IMR-90 (cell line): ENCODE results near the gene KRT71. TPM values are rescaled to one million over a fixed set of nuclear protein-coding genes. Genes with fewer than 3 reads are reported as not detected.

Experiments
- ATAC-seq: fragments of 200-7000 bp; cut with Tn5 transposase; 2 replicates; pipeline ENCODE4 v1.9.1; 2020; ENCODE audit warnings: low read depth, mild to moderate bottlenecking, moderate library complexity
- BruUV-seq: library from RNA; stranded (reverse); fragments of 400-500 nt; replicated peaks from 2 replicates; lab custom pipeline; 2021; lab: Mats Ljungman, UMichigan
- CTCF ChIA-PET: fragments of 300-600 bp; formaldehyde crosslinking; extraction: SDS; loops from one replicate; lab custom pipeline; 2021; ENCODE audit warnings: antibody characterized with exemption; lab: Yijun Ruan, JAX
- POLR2A ChIA-PET: fragments of 300-600 bp; sonication (Branson Sonifier 250); formaldehyde crosslinking; loops from one replicate; lab custom pipeline; 2022; ENCODE audit warnings: antibody characterized with exemption; ENCODE audit not compliant: unreplicated experiment; lab: Charles Lee
- DNase-seq: peaks from one replicate; pipeline ENCODE4 v3.0.0; 2013
- H2AFZ ChIP-seq: replicated peaks from 2 replicates; pipeline ENCODE3; 2013; ENCODE audit warnings: low read length, mild to moderate bottlenecking; ENCODE audit not compliant: poor library complexity
- H2AK5ac ChIP-seq: 2 replicates; pipeline ENCODE4 v1.6.1; 2013; ENCODE audit warnings: low read depth, low read length, inconsistent platforms
- H2AK9ac ChIP-seq: replicated peaks from 2 replicates; pipeline ENCODE3; 2013; ENCODE audit warnings: mild to moderate bottlenecking, low read depth, low read length, moderate library complexity; ENCODE audit not compliant: poor library complexity
- H2BK120ac ChIP-seq: 2 replicates; pipeline ENCODE4 v1.6.1; 2013; ENCODE audit warnings: low read depth, low read length, inconsistent platforms
- H2BK15ac ChIP-seq: 3 replicates; pipeline ENCODE4 v1.6.1; 2013; ENCODE audit warnings: low read depth, low read length, inconsistent platforms
- H2BK20ac ChIP-seq: 2 replicates; pipeline ENCODE4 v1.6.1; 2013; ENCODE audit warnings: low read depth, mild to moderate bottlenecking, inconsistent platforms, low read length, moderate library complexity
- H2BK5ac ChIP-seq: 2 replicates; pipeline ENCODE4 v1.6.1; 2013; ENCODE audit warnings: mild to moderate bottlenecking, low read depth, low read length, inconsistent platforms; ENCODE audit not compliant: poor library complexity, severe bottlenecking
- H3K14ac ChIP-seq: replicated peaks from 2 replicates; pipeline ENCODE4 v1.6.1; 2013; ENCODE audit warnings: low read depth, low read length, inconsistent platforms
- H3K18ac ChIP-seq: 2 replicates; pipeline ENCODE4 v1.6.1; 2013; ENCODE audit warnings: low read depth, low read length, control low read depth
- H3K23ac ChIP-seq: 2 replicates; pipeline ENCODE4 v1.6.1; 2013; ENCODE audit warnings: low read depth, low read length, inconsistent platforms
- H3K27ac ChIP-seq: 2 replicates; pipeline ENCODE4 v1.5.1; 2013; ENCODE audit warnings: mild to moderate bottlenecking, control low read depth, low read length; ENCODE audit not compliant: insufficient read depth
- H3K27me3 ChIP-seq: 2 replicates; pipeline ENCODE4 v1.6.1; 2013; ENCODE audit warnings: low read length; ENCODE audit not compliant: control insufficient read depth, insufficient read depth
- H3K36me3 ChIP-seq: 2 replicates; pipeline ENCODE4 v1.6.1; 2013; ENCODE audit warnings: low read length, mixed read lengths; ENCODE audit not compliant: control insufficient read depth, insufficient read depth
- H3K4ac ChIP-seq: 2 replicates; pipeline ENCODE4 v1.6.1; 2013; ENCODE audit warnings: low read depth, low read length, inconsistent platforms
- H3K4me1 ChIP-seq: 2 replicates; pipeline ENCODE4 v1.6.1; 2013; ENCODE audit warnings: low read length, mixed read lengths; ENCODE audit not compliant: control insufficient read depth, insufficient read depth
- H3K4me2 ChIP-seq: 2 replicates; pipeline ENCODE4 v1.6.1; 2013; ENCODE audit warnings: low read depth, mild to moderate bottlenecking, control low read depth, low read length, moderate library complexity
- H3K4me3 ChIP-seq: 2 replicates; pipeline ENCODE4 v1.5.1; 2013; ENCODE audit warnings: low read depth, mild to moderate bottlenecking, control low read depth, low read length, moderate library complexity; ENCODE audit not compliant: insufficient read depth
- H3K56ac ChIP-seq: 2 replicates; pipeline ENCODE4 v1.6.1; 2013; ENCODE audit warnings: low read length, inconsistent platforms; ENCODE audit not compliant: insufficient read depth; ENCODE audit errors: extremely low read depth
- H3K79me1 ChIP-seq, 2 experiments: 2 replicates each; pipeline ENCODE4 v1.6.1; 2013; ENCODE audit warnings: low read length in 2 of 2, inconsistent platforms in 1 of 2, low read depth in 1 of 2
- H3K9ac ChIP-seq: 2 replicates; pipeline ENCODE4 v1.6.1; 2013; ENCODE audit warnings: low read depth, low read length, control low read depth
- H3K9me1 ChIP-seq: 2 replicates; pipeline ENCODE4 v1.6.1; 2013; ENCODE audit warnings: low read length, inconsistent platforms; ENCODE audit not compliant: insufficient read depth
- H3K9me3 ChIP-seq: 2 replicates; pipeline ENCODE4 v1.6.1; 2013; ENCODE audit warnings: low read length; ENCODE audit not compliant: control insufficient read depth, insufficient read depth
- H4K20me1 ChIP-seq: 2 replicates; pipeline ENCODE4 v1.6.1; 2013; ENCODE audit warnings: low read length, inconsistent platforms; ENCODE audit not compliant: insufficient read depth
- H4K5ac ChIP-seq: 2 replicates; pipeline ENCODE4 v1.6.1; 2013; ENCODE audit warnings: mild to moderate bottlenecking, low read depth, low read length, control low read depth
- H4K8ac ChIP-seq, 2 experiments: 2 replicates each; pipeline ENCODE4 v1.6.1; 2013; ENCODE audit warnings: low read depth in 2 of 2, low read length in 2 of 2, control low read depth in 1 of 2, inconsistent platforms in 1 of 2
- H4K91ac ChIP-seq: 2 replicates; pipeline ENCODE4 v1.6.1; 2013; ENCODE audit warnings: low read depth, low read length, inconsistent platforms; ENCODE audit not compliant: insufficient read depth
- BHLHE40 ChIP-seq: fragments of 150-350 bp; IDR thresholded peaks from 2 replicates; pipeline ENCODE4 v1.6.1; 2016; ENCODE audit warnings: mild to moderate bottlenecking, low read depth, low read length
- CEBPB ChIP-seq: IDR thresholded peaks from 2 replicates; pipeline ENCODE4 v1.6.1; 2012; ENCODE audit warnings: low read depth, low read length, improper control_type of control experiment
- CHD1 ChIP-seq: IDR thresholded peaks from 2 replicates; pipeline ENCODE4 v1.6.1; 2012; ENCODE audit warnings: low read depth, low read length, improper control_type of control experiment
- CTCF ChIP-seq: conservative IDR thresholded peaks from 2 replicates; pipeline ENCODE4 v1.5.1; 2012; ENCODE audit warnings: mild to moderate bottlenecking, low read depth, low read length, improper control_type of control experiment
- ELK1 ChIP-seq: fragments of 150-350 bp; IDR thresholded peaks from 2 replicates; pipeline ENCODE4 v1.6.1; 2016; ENCODE audit warnings: low read depth, mild to moderate bottlenecking, low read length, moderate library complexity, borderline replicate concordance
- FOS ChIP-seq: fragments of 150-350 bp; IDR thresholded peaks from 2 replicates; pipeline ENCODE4 v1.6.1; 2016; ENCODE audit warnings: low read depth, low read length
- MAFK ChIP-seq: IDR thresholded peaks from 2 replicates; pipeline ENCODE4 v1.6.1; 2012; ENCODE audit warnings: low read depth, low read length, improper control_type of control experiment
- MAZ ChIP-seq: IDR thresholded peaks from 2 replicates; pipeline ENCODE4 v1.6.1; 2012; ENCODE audit warnings: low read depth, mild to moderate bottlenecking, low read length, improper control_type of control experiment, moderate library complexity, borderline replicate concordance
- MXI1 ChIP-seq: IDR thresholded peaks from 2 replicates; pipeline ENCODE4 v1.6.1; 2012; ENCODE audit warnings: low read depth, mild to moderate bottlenecking, low read length, moderate library complexity, borderline replicate concordance
- NFE2L2 ChIP-seq: fragments of 150-350 bp; IDR thresholded peaks from 2 replicates; pipeline ENCODE4 v1.6.1; 2016; ENCODE audit warnings: low read depth, mild to moderate bottlenecking, low read length
- POLR2A ChIP-seq: IDR thresholded peaks from 2 replicates; pipeline ENCODE4 v1.6.1; 2012; ENCODE audit warnings: mild to moderate bottlenecking, low read depth, low read length
- RAD21 ChIP-seq: IDR thresholded peaks from 2 replicates; pipeline ENCODE4 v1.6.1; 2012; ENCODE audit warnings: low read length, improper control_type of control experiment
- RCOR1 ChIP-seq: IDR thresholded peaks from 2 replicates; pipeline ENCODE4 v1.6.1; 2012; ENCODE audit warnings: mild to moderate bottlenecking, low read length, improper control_type of control experiment; ENCODE audit not compliant: insufficient replicate concordance
- RFX5 ChIP-seq: IDR thresholded peaks from 2 replicates; pipeline ENCODE4 v1.8.0; 2012; ENCODE audit warnings: low read depth, mild to moderate bottlenecking, low read length, moderate library complexity
- SMC3 ChIP-seq: fragments of 150-350 bp; IDR thresholded peaks from 2 replicates; pipeline ENCODE4 v1.6.1; 2016; ENCODE audit warnings: low read depth, mild to moderate bottlenecking, antibody characterized with exemption, low read length, moderate library complexity
- USF2 ChIP-seq: fragments of 150-350 bp; IDR thresholded peaks from 2 replicates; pipeline ENCODE4 v1.6.1; 2017; ENCODE audit warnings: mild to moderate bottlenecking, antibody characterized with exemption, low read length, low read depth
- WGBS, 2 experiments: methylation state at CpG; one replicate each; pipeline versions ENCODE4 v1.1.5 to v1.1.7; 2013; ENCODE audit warnings: missing lambda C conversion rate in 2 of 2; ENCODE audit not compliant: insufficient read length in 1 of 2; ENCODE audit errors: extremely low coverage in 2 of 2; 5-methylcytosine and 5-hydroxymethylcytosine counted together
- dilution Hi-C: fragments of 300-500 bp; cut with HindIII; formaldehyde crosslinking; loops from one replicate; pipeline ENCODE4 v1.14.3; 2018; ENCODE audit warnings: low sequenced_read_pairs; ENCODE audit not compliant: unreplicated experiment
- in situ Hi-C: fragments of 300-500 bp; cut with MboI; formaldehyde crosslinking; loops from 3 replicates; pipeline ENCODE4 v1.14.3; 2019; ENCODE audit warnings: low sequenced_read_pairs, inconsistent platforms, mixed read lengths
- intact Hi-C: fragments of 100-400 bp; cut with micrococcal nuclease; formaldehyde crosslinking; loops from 2 replicates; pipeline ENCODE4 v1.10.0; 2022
- polyA plus RNA-seq, 3 experiments: library from polyadenylated mRNA; depleted of rRNA; stranded (reverse); fragments of >200 nt; gene quantifications; 2 replicates each; pipeline ENCODE4 v1.2.3, GENCODE V29; 2012; ENCODE audit warnings: low replicate concordance in 1 of 3
- total RNA-seq: library from RNA; depleted of rRNA; stranded (reverse); fragments of >200 nt; gene quantifications from 2 replicates; pipeline ENCODE4 v1.2.3, GENCODE V29; 2012

The KRT71 gene
- total and polyA plus RNA-seq, 2 of the 4 experiments (the other 2 are of a cell fraction) = not detected

GRCh38 chr12:52591521-52591920 lies 38.6 kb upstream of the KRT71 start:
- H4K91ac ChIP-seq = no peak overlapping the region
- no peak overlapping the region for H3K4me2 ChIP-seq
- no peak overlapping the region for H3K18ac ChIP-seq
- no peak overlapping the region for H3K9ac ChIP-seq
- H2BK20ac ChIP-seq = no peak overlapping the region
- no peak overlapping the region for H3K23ac ChIP-seq
- H4K5ac ChIP-seq = no peak overlapping the region
- no peaks in the 10 kb centered on the region for H3K79me1 ChIP-seq
- no peak overlapping the region for H2AK9ac ChIP-seq
- no peaks in the 10 kb centered on the region for H3K9me3 ChIP-seq
- no peak for TF ChIP-seq CEBPB
- no peak for TF ChIP-seq FOS
- no peak for TF ChIP-seq RCOR1
- no peak for TF ChIP-seq RFX5
- no peak for TF ChIP-seq USF2
- no peak for TF ChIP-seq NFE2L2
- no peak for TF ChIP-seq BHLHE40
- no peak for TF ChIP-seq ELK1
- TF ChIP-seq MXI1 = no peak
- TF ChIP-seq CTCF = no peak
- TF ChIP-seq POLR2A = no peak
- no peak for TF ChIP-seq RAD21
- TF ChIP-seq MAZ = no peak
- no peak for TF ChIP-seq MAFK
- TF ChIP-seq CHD1 = no peak
- no peak for TF ChIP-seq SMC3
- WGBS, 2 experiments = 46% methylated on average over 4 of the region's 11 CpGs; no CpG with 5 or more reads in 1 of the 2 experiments
- H2BK15ac ChIP-seq = no peak overlapping the region
- no peak overlapping the region for H3K56ac ChIP-seq
- no peak overlapping the region for H4K8ac ChIP-seq
- ATAC-seq (no peak), DNase-seq (no peak)
- ChIA-PET POLR2A (no interaction called here), CTCF (no interaction called here)
- H2BK5ac ChIP-seq = no peak overlapping the region
- intact Hi-C loops = no loop called here
- no peaks in the 10 kb centered on the region for H3K36me3 ChIP-seq
- H3K27me3 ChIP-seq = peaks cover 23% of the 10 kb centered on the region
- no peaks in the 10 kb centered on the region for H4K20me1 ChIP-seq
- in situ Hi-C loops = no loop called here
- no peak overlapping the region for H3K4ac ChIP-seq
- no peak overlapping the region for H2AK5ac ChIP-seq
- no peaks in the 10 kb centered on the region for H3K9me1 ChIP-seq
- BruUV-seq = no TSS peak
- dilution Hi-C loops = no loop called here
- H3K4me1 ChIP-seq = no peaks in the 10 kb centered on the region
- H3K27ac ChIP-seq = no peak overlapping the region
- no peak overlapping the region for H3K4me3 ChIP-seq
- no peak overlapping the region for H2BK120ac ChIP-seq
- H3K14ac ChIP-seq = no peak overlapping the region
- H2AFZ ChIP-seq = no peak overlapping the region
